Retinal pigment epithelial cell (primary cell): ENCODE data around the gene ARHGEF17.

Experiments used
- DNase-seq: peaks from one replicate; pipeline ENCODE4 v3.0.0-alpha.2; 2010; ENCODE audit warnings: low read depth
- H3K4me3 ChIP-seq: 2 replicates; pipeline ENCODE4 v1.5.1; 2011; ENCODE audit warnings: mild to moderate bottlenecking, low read length, control low read depth, moderate library complexity
- TF ChIP-seq, protein P1 (sequence below): conservative IDR thresholded peaks from 2 replicates; pipeline ENCODE4 v1.5.1; 2011; ENCODE audit warnings: low read depth, low read length, control low read depth, inconsistent platforms

Gene ARHGEF17

GRCh38 chr11:73396251-73396930 is 88.3 kb downstream of the ARHGEF17 start:
- no peak overlapping the region for H3K4me3 ChIP-seq
- TF ChIP-seq, protein P1, sequence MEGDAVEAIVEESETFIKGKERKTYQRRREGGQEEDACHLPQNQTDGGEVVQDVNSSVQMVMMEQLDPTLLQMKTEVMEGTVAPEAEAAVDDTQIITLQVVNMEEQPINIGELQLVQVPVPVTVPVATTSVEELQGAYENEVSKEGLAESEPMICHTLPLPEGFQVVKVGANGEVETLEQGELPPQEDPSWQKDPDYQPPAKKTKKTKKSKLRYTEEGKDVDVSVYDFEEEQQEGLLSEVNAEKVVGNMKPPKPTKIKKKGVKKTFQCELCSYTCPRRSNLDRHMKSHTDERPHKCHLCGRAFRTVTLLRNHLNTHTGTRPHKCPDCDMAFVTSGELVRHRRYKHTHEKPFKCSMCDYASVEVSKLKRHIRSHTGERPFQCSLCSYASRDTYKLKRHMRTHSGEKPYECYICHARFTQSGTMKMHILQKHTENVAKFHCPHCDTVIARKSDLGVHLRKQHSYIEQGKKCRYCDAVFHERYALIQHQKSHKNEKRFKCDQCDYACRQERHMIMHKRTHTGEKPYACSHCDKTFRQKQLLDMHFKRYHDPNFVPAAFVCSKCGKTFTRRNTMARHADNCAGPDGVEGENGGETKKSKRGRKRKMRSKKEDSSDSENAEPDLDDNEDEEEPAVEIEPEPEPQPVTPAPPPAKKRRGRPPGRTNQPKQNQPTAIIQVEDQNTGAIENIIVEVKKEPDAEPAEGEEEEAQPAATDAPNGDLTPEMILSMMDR = no peak
- DNase-seq = no peak

- TF ChIP-seq, protein P1 = no peak
- no peak overlapping the region for H3K4me3 ChIP-seq
- DNase-seq = no peak
These were observed 88.9 kb downstream of the ARHGEF17 start for GRCh38 chr11:73396985-73397384.

DNA sequence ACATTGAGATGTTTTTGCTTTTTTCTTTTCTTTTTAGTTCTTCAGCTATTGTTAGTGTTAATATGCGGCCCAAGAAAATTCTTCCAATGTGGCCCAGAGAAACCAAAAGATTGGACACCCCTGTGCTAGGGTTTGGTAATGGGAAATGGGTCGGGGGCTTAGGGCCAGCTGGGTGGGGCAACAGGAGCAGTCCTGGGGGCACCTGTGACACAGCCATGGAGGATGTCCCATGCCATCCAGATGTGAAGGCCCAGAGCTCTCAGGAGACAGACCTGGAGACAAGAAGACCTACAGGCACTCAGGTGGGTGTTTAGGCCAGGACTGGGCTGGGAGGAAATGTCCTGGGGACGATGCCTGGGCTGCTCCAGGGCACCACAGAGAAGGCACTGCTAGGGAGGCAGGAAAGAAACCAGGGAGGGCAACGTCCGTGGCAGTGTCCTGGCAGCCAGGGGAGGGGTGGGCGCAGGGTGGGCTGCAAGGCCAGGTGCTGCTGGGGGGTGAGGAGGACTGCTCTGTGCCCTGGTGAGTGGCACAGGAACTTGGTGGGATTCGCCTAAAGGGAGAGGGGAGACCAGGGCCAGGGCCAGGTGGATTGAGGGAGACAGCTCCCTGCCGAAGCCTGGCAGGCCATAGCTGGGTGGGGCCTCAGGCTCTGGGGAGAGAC is 89.5 kb downstream of the ARHGEF17 start:
- no peak for DNase-seq
- no peak overlapping the region for H3K4me3 ChIP-seq
- TF ChIP-seq, protein P1 = no peak

- TF ChIP-seq, protein P1 = no peak
- no peak for DNase-seq
- no peak overlapping the region for H3K4me3 ChIP-seq
These were observed 90.1 kb downstream of the ARHGEF17 start for GRCh38 chr11:73398132-73398526.

DNA sequence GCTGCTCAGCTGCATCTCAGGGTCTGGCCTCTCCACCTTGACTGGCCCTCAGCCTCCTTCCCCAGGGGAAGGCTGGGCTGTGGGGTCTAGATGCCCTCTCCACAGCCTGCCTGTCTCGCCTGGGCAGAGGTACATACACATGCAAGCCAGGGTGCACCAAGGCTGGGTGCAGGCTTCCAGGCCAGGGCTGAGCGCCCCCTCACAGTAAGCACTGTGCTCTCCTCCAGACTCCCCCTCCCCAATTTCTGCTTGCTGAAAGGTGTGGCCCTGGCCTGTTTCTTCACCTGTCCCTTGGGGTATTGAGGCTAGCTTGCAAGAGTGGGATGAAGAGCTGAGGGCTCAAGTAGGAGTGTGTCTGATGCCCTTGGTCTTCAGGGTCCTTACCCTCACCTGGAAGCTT is 90.6 kb downstream of the ARHGEF17 start:
- TF ChIP-seq, protein P1 = no peak
- H3K4me3 ChIP-seq = no peak overlapping the region
- no peak for DNase-seq

- DNase-seq = no peak
- TF ChIP-seq, protein P1 = no peak
- no peak overlapping the region for H3K4me3 ChIP-seq
These were observed 91.1 kb downstream of the ARHGEF17 start for GRCh38 chr11:73399159-73399590.

DNA sequence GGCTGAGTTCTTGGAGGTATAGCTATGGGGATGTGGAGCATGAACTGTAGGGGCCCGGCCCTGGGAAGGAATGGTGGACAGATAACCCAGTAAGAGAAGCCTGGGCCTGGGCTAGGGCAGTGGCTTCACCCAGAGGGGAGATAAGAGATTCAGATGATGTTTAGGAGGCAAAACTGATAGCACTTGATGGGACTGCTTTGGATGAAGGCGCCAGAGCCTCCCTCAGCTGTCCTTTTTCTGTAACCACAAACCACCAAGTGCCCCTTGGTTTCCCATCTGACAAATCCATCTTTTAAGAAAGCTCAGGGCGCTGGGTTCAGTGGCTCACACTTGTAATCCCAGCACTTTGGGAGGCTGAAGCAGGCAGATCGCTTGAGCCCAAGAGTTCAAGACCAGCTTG is 91.6 kb downstream of the ARHGEF17 start:
- TF ChIP-seq, protein P1 = no peak
- DNase-seq = no peak
- H3K4me3 ChIP-seq = no peak overlapping the region
